ENCODE measurements around the gene SIM2.

The SIM2 gene

GRCh38 chr21:36689324-36689723 is 9.6 kb upstream of the SIM2 start:
- Histone ChIP-seq H3K4me3 (ENCODE audit: low read length) (no peak overlapping the region), H3K9ac (ENCODE audit: low read depth, low read length) (no peak overlapping the region), H3K4me1 (ENCODE audit: insufficient read depth, low read length) (no peaks in the 10 kb centered on the region; the same call in 1 of the 2 replicates), H3K36me3 (ENCODE audit: insufficient read depth, low read length) (no peaks in the 10 kb centered on the region), H3K27ac (ENCODE audit: low read depth, low read length) (no peak overlapping the region), H3K9me3 (ENCODE audit: insufficient read depth, low read depth, low read length) (no peaks in the 10 kb centered on the region), H3K27me3 (ENCODE audit: insufficient read depth, low read length) (peaks cover 98% of the 10 kb centered on the region)
- 89% methylated on average over 7 of the region's 7 CpGs for WGBS

GRCh38 chr21:36690628-36691554 is 8.0 kb upstream of the SIM2 start:
- H3K27ac ChIP-seq (ENCODE audit: low read depth, low read length): no peak overlapping the region
- H3K27me3 ChIP-seq (ENCODE audit: insufficient read depth, low read length): peaks cover 98% of the 10 kb centered on the region
- H3K4me1 ChIP-seq (ENCODE audit: insufficient read depth, low read length): peaks cover 4% of the 10 kb centered on the region

GRCh38 chr21:36691555-36692041 is 7.3 kb upstream of the SIM2 start:
- Histone ChIP-seq H3K27me3 (ENCODE audit: insufficient read depth, low read length) (peaks cover 98% of the 10 kb centered on the region), H3K9ac (ENCODE audit: low read depth, low read length) (no peak overlapping the region), H3K9me3 (ENCODE audit: insufficient read depth, low read depth, low read length) (no peaks in the 10 kb centered on the region), H3K4me3 (ENCODE audit: low read length) (no peak overlapping the region), H3K36me3 (ENCODE audit: insufficient read depth, low read length) (no peaks in the 10 kb centered on the region), H3K4me1 (ENCODE audit: insufficient read depth, low read length) (peaks cover 11% of the 10 kb centered on the region), H3K27ac (ENCODE audit: low read depth, low read length) (no peak overlapping the region)
- 6% methylated on average over 18 of the region's 18 CpGs for WGBS

More at GRCh38 chr21:36690628-36691554, 8.0 kb upstream of the SIM2 start:
- H3K4me3 ChIP-seq (ENCODE audit: low read length): no peak overlapping the region
- WGBS: 26% methylated on average over 12 of the region's 12 CpGs
- H3K9ac ChIP-seq (ENCODE audit: low read depth, low read length): no peak overlapping the region
- no peaks in the 10 kb centered on the region for H3K36me3 ChIP-seq (ENCODE audit: insufficient read depth, low read length)
- no peaks in the 10 kb centered on the region for H3K9me3 ChIP-seq (ENCODE audit: insufficient read depth, low read depth, low read length)

- Histone ChIP-seq H3K4me3 (ENCODE audit: low read length) (peak overlapping the region; percentile 27; the same call in 1 of the 2 replicates), H3K36me3 (ENCODE audit: insufficient read depth, low read length) (no peaks in the 10 kb centered on the region), H3K4me1 (ENCODE audit: insufficient read depth, low read length) (peaks cover 15% of the 10 kb centered on the region), H3K9ac (ENCODE audit: low read depth, low read length) (no peak overlapping the region), H3K27me3 (ENCODE audit: insufficient read depth, low read length) (peaks cover 100% of the 10 kb centered on the region), H3K27ac (ENCODE audit: low read depth, low read length) (no peak overlapping the region), H3K9me3 (ENCODE audit: insufficient read depth, low read depth, low read length) (no peaks in the 10 kb centered on the region)
- WGBS: 6% methylated on average over 34 of the region's 34 CpGs
Measured at GRCh38 chr21:36692114-36692834, 6.6 kb upstream of the SIM2 start.

- Histone ChIP-seq H3K27me3 (ENCODE audit: insufficient read depth, low read length) (peaks cover 100% of the 10 kb centered on the region), H3K9ac (ENCODE audit: low read depth, low read length) (no peak overlapping the region), H3K4me3 (ENCODE audit: low read length) (peak overlapping the region; percentile 27), H3K4me1 (ENCODE audit: insufficient read depth, low read length) (peaks cover 15% of the 10 kb centered on the region), H3K36me3 (ENCODE audit: insufficient read depth, low read length) (no peaks in the 10 kb centered on the region), H3K27ac (ENCODE audit: low read depth, low read length) (no peak overlapping the region), H3K9me3 (ENCODE audit: insufficient read depth, low read depth, low read length) (no peaks in the 10 kb centered on the region)
- under 1% methylated on average over 57 of the region's 57 CpGs for WGBS
Measured at GRCh38 chr21:36692835-36693488, 6.0 kb upstream of the SIM2 start.

- 4% methylated on average over 36 of the region's 40 CpGs for WGBS
- Histone ChIP-seq H3K4me3 (ENCODE audit: low read length) (peak overlapping the region; percentile 27; the same call in 1 of the 2 replicates), H3K27ac (ENCODE audit: low read depth, low read length) (no peak overlapping the region), H3K9ac (ENCODE audit: low read depth, low read length) (no peak overlapping the region), H3K9me3 (ENCODE audit: insufficient read depth, low read depth, low read length) (no peaks in the 10 kb centered on the region), H3K36me3 (ENCODE audit: insufficient read depth, low read length) (no peaks in the 10 kb centered on the region), H3K27me3 (ENCODE audit: insufficient read depth, low read length) (peaks cover 100% of the 10 kb centered on the region), H3K4me1 (ENCODE audit: insufficient read depth, low read length) (peaks cover 15% of the 10 kb centered on the region)
Measured at GRCh38 chr21:36693489-36694030, 5.4 kb upstream of the SIM2 start.

GRCh38 chr21:36694031-36694515 is 4.8 kb upstream of the SIM2 start:
- no peak overlapping the region for H3K4me3 ChIP-seq (ENCODE audit: low read length)
- WGBS: 6% methylated on average over 14 of the region's 14 CpGs
- H3K27me3 ChIP-seq (ENCODE audit: insufficient read depth, low read length): peaks cover 100% of the 10 kb centered on the region

GRCh38 chr21:36694593-36695282 is 4.2 kb upstream of the SIM2 start:
- whole genome bisulfite sequencing: 4% methylated on average over 19 of the region's 19 CpGs
- Histone ChIP-seq H3K4me1 (ENCODE audit: insufficient read depth, low read length) (peaks cover 15% of the 10 kb centered on the region), H3K27me3 (ENCODE audit: insufficient read depth, low read length) (peaks cover 100% of the 10 kb centered on the region), H3K36me3 (ENCODE audit: insufficient read depth, low read length) (no peaks in the 10 kb centered on the region), H3K9ac (ENCODE audit: low read depth, low read length) (no peak overlapping the region), H3K27ac (ENCODE audit: low read depth, low read length) (no peak overlapping the region), H3K9me3 (ENCODE audit: insufficient read depth, low read depth, low read length) (no peaks in the 10 kb centered on the region), H3K4me3 (ENCODE audit: low read length) (no peak overlapping the region)

More at GRCh38 chr21:36694031-36694515, 4.8 kb upstream of the SIM2 start:
- Histone ChIP-seq H3K9ac (ENCODE audit: low read depth, low read length) (no peak overlapping the region), H3K4me1 (ENCODE audit: insufficient read depth, low read length) (peaks cover 15% of the 10 kb centered on the region), H3K36me3 (ENCODE audit: insufficient read depth, low read length) (no peaks in the 10 kb centered on the region), H3K27ac (ENCODE audit: low read depth, low read length) (no peak overlapping the region), H3K9me3 (ENCODE audit: insufficient read depth, low read depth, low read length) (no peaks in the 10 kb centered on the region)

- H3K4me1 ChIP-seq (ENCODE audit: insufficient read depth, low read length): peaks cover 15% of the 10 kb centered on the region
- no peak overlapping the region for H3K4me3 ChIP-seq (ENCODE audit: low read length)
- WGBS: 8% methylated on average over 5 of the region's 5 CpGs
- H3K9ac ChIP-seq (ENCODE audit: low read depth, low read length): no peak overlapping the region
- H3K9me3 ChIP-seq (ENCODE audit: insufficient read depth, low read depth, low read length): no peaks in the 10 kb centered on the region
- H3K27ac ChIP-seq (ENCODE audit: low read depth, low read length): no peak overlapping the region
- H3K27me3 ChIP-seq (ENCODE audit: insufficient read depth, low read length): peaks cover 100% of the 10 kb centered on the region
- no peaks in the 10 kb centered on the region for H3K36me3 ChIP-seq (ENCODE audit: insufficient read depth, low read length)
Measured at GRCh38 chr21:36695283-36695634, 3.7 kb upstream of the SIM2 start.

GRCh38 chr21:36695671-36696389 is 3.1 kb upstream of the SIM2 start:
- peaks cover 100% of the 10 kb centered on the region for H3K27me3 ChIP-seq (ENCODE audit: insufficient read depth, low read length)
- H3K27ac ChIP-seq (ENCODE audit: low read depth, low read length): no peak overlapping the region
- no peaks in the 10 kb centered on the region for H3K36me3 ChIP-seq (ENCODE audit: insufficient read depth, low read length)
- no peak overlapping the region for H3K4me3 ChIP-seq (ENCODE audit: low read length)
- H3K4me1 ChIP-seq (ENCODE audit: insufficient read depth, low read length): peaks cover 17% of the 10 kb centered on the region
- no peak overlapping the region for H3K9ac ChIP-seq (ENCODE audit: low read depth, low read length)
- 2% methylated on average over 44 of the region's 44 CpGs for WGBS
- H3K9me3 ChIP-seq (ENCODE audit: insufficient read depth, low read depth, low read length): no peaks in the 10 kb centered on the region
